Bronchial epithelial cell (primary cell): Measurements from ENCODE around the gene ABO. TPM values are rescaled to one million over a fixed set of nuclear protein-coding genes. Genes with fewer than 3 reads are reported as not detected.
"Not testable (repeated sequence)": the region's sequence is repeated elsewhere in the genome, so short reads cannot be mapped to it uniquely, and the experiment has no call there.

Experiments used
- DNase-seq: peaks from one replicate; pipeline ENCODE4 v3.0.0-alpha.2; 2010; ENCODE audit warnings: low read depth
- FAIRE-seq: peaks from 2 replicates; lab custom pipeline; 2011; peaks lifted over from hg19 to GRCh38; lab: Jason Lieb, UNC
- H3K27me3 ChIP-seq: 2 replicates; pipeline ENCODE4 v1.5.1; 2011; ENCODE audit warnings: low read length; ENCODE audit not compliant: control insufficient read depth, insufficient read depth
- H3K36me3 ChIP-seq: 2 replicates; pipeline ENCODE4 v1.5.1; 2011; ENCODE audit warnings: low read length; ENCODE audit not compliant: control insufficient read depth, insufficient read depth
- H3K4me3 ChIP-seq: 2 replicates; pipeline ENCODE4 v1.5.1; 2011; ENCODE audit warnings: mild to moderate bottlenecking, low read depth, low read length, control low read depth
- total RNA-seq: library from RNA; depleted of rRNA; stranded (reverse); fragments of >200 nt; gene quantifications from 2 replicates; pipeline ENCODE4 v1.2.1, GENCODE V29; 2014
- TF ChIP-seq, protein P1 (sequence below): IDR thresholded peaks from 2 replicates; pipeline ENCODE4 v1.5.1; 2011; ENCODE audit warnings: mild to moderate bottlenecking, moderate library complexity, low read length, control low read depth, inconsistent platforms; ENCODE audit not compliant: insufficient read depth, severe bottlenecking

The ABO gene
- total RNA-seq, 1 donor from 2014 or later, result 1.8 TPM

DNA sequence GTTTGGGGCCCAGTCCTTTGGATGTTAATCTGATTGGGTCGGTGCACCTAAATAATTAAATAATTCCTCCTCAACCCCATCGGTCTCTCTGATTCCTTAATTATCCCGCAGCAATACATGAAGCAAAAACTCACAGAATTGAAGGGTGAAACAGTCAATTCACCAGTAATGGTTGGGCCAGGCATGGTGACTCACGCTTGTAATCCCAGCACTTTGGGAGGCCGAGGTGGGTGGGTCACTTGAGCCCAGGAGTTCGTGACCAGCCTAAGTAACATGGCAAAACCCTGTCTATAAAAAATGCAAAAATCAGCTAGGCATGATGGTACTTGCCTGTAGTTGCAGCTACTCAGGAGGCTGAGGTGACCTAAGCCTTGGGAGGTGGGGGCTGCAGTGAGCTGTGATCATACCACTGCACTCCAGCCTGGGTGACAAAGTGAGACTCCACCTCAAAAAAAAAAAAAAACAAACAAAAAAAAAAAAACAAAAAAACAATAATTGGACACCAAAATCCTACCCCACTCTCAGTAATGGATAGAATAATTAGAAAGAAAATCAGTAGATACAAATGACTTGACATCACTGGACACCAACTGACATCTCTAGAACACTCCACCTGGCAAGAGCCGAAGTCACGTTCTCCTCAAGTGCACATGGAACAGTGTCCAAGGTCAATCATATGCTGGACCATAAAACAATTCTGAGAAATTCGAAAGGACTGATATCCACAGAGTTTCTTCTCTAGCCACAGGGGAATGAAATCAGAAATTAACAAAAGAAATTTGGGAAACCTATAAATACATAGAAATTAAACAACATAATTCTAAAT is 5.3 kb downstream of the ABO start:
- no peak overlapping the region for H3K4me3 ChIP-seq
- TF ChIP-seq, protein P1, sequence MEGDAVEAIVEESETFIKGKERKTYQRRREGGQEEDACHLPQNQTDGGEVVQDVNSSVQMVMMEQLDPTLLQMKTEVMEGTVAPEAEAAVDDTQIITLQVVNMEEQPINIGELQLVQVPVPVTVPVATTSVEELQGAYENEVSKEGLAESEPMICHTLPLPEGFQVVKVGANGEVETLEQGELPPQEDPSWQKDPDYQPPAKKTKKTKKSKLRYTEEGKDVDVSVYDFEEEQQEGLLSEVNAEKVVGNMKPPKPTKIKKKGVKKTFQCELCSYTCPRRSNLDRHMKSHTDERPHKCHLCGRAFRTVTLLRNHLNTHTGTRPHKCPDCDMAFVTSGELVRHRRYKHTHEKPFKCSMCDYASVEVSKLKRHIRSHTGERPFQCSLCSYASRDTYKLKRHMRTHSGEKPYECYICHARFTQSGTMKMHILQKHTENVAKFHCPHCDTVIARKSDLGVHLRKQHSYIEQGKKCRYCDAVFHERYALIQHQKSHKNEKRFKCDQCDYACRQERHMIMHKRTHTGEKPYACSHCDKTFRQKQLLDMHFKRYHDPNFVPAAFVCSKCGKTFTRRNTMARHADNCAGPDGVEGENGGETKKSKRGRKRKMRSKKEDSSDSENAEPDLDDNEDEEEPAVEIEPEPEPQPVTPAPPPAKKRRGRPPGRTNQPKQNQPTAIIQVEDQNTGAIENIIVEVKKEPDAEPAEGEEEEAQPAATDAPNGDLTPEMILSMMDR, result no peak
- FAIRE-seq (no peak), DNase-seq (peak; percentile 89)
- no peaks in the 10 kb centered on the region for H3K27me3 ChIP-seq
- H3K36me3 ChIP-seq, result no peaks in the 10 kb centered on the region

DNA sequence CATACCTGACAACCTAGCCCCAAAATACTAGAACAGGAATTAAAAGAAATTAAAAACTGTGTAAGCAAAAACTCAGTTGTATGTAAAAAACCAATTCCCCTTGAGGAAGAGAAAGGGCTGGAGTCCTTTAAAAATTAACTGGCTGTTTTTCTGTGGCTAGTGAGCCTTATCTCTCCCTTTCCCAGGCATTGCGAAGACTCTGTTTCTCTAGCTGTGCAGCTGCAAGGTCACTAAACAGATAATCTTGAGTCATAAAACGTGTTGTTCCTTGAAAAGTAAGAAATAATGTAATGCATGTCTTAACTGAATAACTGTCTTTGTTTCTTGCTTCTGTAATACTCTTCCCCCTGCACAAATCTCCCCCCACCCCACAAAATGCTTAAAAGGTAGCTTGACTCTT is 5.9 kb downstream of the ABO start:
- not testable (repeated sequence) for H3K36me3 ChIP-seq, H3K4me3 ChIP-seq, FAIRE-seq, H3K27me3 ChIP-seq, DNase-seq

DNA sequence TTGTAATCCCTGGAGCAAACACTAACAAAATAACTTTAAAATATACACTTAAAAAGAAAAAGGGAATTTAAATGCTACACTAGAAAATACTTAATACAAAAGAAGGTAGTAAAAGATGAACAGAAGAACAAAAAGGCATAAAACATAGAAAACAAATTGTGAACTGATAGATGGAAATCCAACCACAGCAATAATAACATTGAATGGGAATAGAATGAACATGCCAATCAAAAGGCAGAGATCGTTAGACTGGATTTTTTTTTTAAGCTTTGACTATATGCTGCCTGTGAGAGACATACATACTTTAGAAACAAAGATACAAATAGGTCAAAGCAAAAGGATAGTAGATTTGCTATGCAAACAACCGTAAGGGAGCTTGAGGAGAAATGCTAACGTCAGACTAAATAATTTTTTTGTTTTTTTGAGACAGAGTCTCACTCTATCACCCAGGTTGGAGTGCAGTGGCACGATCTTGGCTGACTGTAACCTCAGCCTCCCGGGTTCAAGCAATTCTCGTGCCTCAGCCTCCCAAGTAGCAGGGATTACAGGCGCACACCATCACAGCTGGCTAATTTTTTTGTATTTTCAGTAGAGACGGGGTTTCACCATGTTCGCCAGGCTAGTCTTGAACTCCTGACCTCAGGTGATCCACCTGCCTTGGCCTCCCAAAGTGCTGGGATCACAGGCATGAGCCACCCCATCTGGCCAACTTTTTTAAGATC is 6.5 kb downstream of the ABO start:
- DNase-seq (no peak), FAIRE-seq (no peak)
- TF ChIP-seq, protein P1, result no peak
- H3K27me3 ChIP-seq, result no peaks in the 10 kb centered on the region
- H3K36me3 ChIP-seq, result no peaks in the 10 kb centered on the region
- no peak overlapping the region for H3K4me3 ChIP-seq

DNA sequence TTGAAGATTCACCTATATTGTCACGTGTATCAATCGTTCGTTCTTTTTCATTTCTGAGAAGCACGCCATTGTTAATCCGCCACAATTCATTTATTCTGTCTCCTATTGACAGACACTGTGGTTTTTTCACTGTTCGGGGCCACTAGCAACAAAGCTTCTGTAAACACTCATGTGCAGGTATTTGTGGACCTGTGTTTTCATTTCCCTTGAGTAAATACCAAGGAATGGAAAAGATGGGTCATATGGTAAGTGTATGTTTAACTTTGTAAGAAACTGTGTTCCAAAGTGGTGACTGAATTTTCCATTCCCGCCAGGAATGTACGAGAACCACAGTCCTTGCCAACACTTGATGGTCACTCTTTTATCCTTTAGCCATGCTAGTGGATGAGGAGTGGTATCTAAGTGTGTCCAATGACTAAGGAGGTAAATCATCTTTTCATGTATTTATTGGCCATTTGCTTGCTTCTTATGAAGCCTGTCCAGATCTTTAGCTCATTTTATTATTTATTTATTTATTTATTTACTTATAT is 10.7 kb downstream of the ABO start:
- TF ChIP-seq, protein P1, result no peak
- H3K36me3 ChIP-seq, result no peaks in the 10 kb centered on the region
- no peak for FAIRE-seq

DNA sequence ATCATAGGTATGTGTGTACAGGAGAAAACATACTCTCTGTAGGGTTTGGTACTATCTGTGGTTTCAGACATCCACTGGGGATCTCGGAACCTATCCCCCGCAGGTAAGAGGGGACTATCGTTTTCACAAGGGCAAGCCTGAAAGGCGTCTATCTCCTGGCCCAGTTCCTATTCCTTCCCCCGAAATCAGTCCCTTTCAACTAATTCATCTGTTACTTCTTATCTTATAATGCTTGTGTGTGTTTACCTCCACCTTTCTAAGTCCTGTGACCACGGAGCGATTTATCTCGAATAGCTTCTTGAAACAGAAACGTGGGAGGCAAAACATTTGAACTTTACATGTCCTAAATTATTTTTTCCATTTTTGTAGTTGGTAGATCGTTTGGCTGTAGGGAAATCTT is 11.4 kb downstream of the ABO start:
- no peaks in the 10 kb centered on the region for H3K36me3 ChIP-seq
- no peak for FAIRE-seq
- no peak for DNase-seq

More for the DNA sequence above, 10.7 kb downstream of the ABO start:
- Histone ChIP-seq H3K27me3 (no peaks in the 10 kb centered on the region), H3K4me3 (no peak overlapping the region)
- no peak for DNase-seq

DNA sequence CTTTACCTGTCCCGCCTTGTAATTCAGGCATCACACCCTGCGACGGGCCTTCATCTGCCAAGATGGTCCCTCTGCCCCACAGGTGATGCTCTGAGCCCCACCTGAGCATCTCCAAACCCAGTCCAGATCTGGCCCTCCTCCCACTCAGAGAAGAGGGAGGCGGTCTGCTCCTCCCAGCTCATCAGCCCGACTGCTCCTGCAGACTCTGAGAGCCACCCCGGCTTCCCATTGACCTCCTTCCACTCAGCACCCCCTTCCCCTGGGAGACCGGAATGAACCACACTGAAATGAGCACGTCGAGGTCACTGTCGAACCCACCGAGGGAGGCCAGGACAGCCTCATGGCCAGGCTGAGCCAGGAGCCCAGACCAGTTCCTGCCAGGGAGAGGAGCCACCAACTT is 12.8 kb downstream of the ABO start:
- DNase-seq (no peak), FAIRE-seq (no peak)
- Histone ChIP-seq H3K27me3 (no peaks in the 10 kb centered on the region), H3K36me3 (no peaks in the 10 kb centered on the region), H3K4me3 (no peak overlapping the region)
- TF ChIP-seq, protein P1, result no peak

More for the DNA sequence above, 11.4 kb downstream of the ABO start:
- TF ChIP-seq, protein P1, result no peak
- Histone ChIP-seq H3K27me3 (no peaks in the 10 kb centered on the region), H3K4me3 (no peak overlapping the region)
